Right lobe of liver (tissue), 6 donors: Measurements from ENCODE around the gene SPTB. TPM values are rescaled to one million over a fixed set of nuclear protein-coding genes. Genes with fewer than 3 reads are reported as not detected.

Experiments used
- ATAC-seq, 4 donors: fragments of 200-7000 bp; cut with Tn5 transposase; one replicate each; pipeline ENCODE4 v1.9.1; 2020; ENCODE audit warnings: mild to moderate bottlenecking in 4 of 4, moderate library complexity in 4 of 4
- DNase-seq, 3 donors: peaks; one replicate each; pipeline ENCODE4 v3.0.0-alpha.2; 2020
- H3K27ac ChIP-seq, 3 donors: fragments of 200-600 bp; one replicate each; pipeline ENCODE4 v1.8.0; 2022
- H3K27me3 ChIP-seq, 2 donors: fragments of 200-600 bp; one replicate each; pipeline ENCODE4 v1.8.0; 2022
- H3K36me3 ChIP-seq, 4 donors: fragments of 200-600 bp; sonication (generic) in 1 of 4; one replicate each; pipeline versions ENCODE4 v1.5.1 to v1.8.0; 2017 to 2022; ENCODE audit warnings: control low read depth in 1 of 4
- H3K4me1 ChIP-seq, 4 donors: fragments of 200-600 bp; sonication (generic) in 1 of 4; one replicate each; pipeline versions ENCODE4 v1.5.1 to v1.8.0; 2017 to 2022; ENCODE audit warnings: control low read depth in 1 of 4
- H3K4me3 ChIP-seq, 3 donors: fragments of 200-600 bp; one replicate each; pipeline ENCODE4 v1.8.0; 2022
- H3K9me3 ChIP-seq, 4 donors: fragments of 200-600 bp; sonication (generic) in 1 of 4; one replicate each; pipeline versions ENCODE4 v1.5.1 to v1.8.0; 2017 to 2022; ENCODE audit warnings: control low read depth in 1 of 4
- POLR2A ChIP-seq: fragments of 450-650 bp; IDR thresholded peaks from one replicate; pipeline ENCODE4 v1.6.1; 2017; ENCODE audit warnings: antibody characterized with exemption, mild to moderate bottlenecking
- WGBS: methylation state at CpG from one replicate; pipeline ENCODE4 v1.1.6; 2018; ENCODE audit warnings: low coverage, low lambda C conversion rate; ENCODE audit not compliant: insufficient coverage; ENCODE audit errors: missing lambda C conversion rate; 5-methylcytosine and 5-hydroxymethylcytosine counted together
- intact Hi-C, 2 donors: fragments of 100-400 bp; cut with DNase I; formaldehyde crosslinking; loops; one replicate each; pipeline versions ENCODE4 v1.11.2 to v1.14.1; 2022
- total RNA-seq, 6 experiments: library from RNA; depleted of rRNA in 2 of 6; stranded (reverse); fragments of >200 nt in 2 of 6; fragmentation: NEBNext Ultra II Directional in 3 of 6; extraction: Animal tissue kit (Norgen Biotek cat#: 25700) in 3 of 6; gene quantifications; one replicate each; pipeline versions ENCODE4 v1.1.0 to v1.2.4, GENCODE V29; 2016 to 2023
- TF ChIP-seq, protein P1 (sequence below), 4 donors: fragments of 200-600 bp in 3 of 4; fragments of 450-650 bp in 1 of 4; IDR thresholded peaks; one replicate each; pipeline versions ENCODE4 v1.5.1 to v1.8.0; 2016 to 2022; ENCODE audit warnings: antibody characterized with exemption in 4 of 4, mild to moderate bottlenecking in 2 of 4
- donor health status: DM: no; HTN: yes; CAD: no.
- donor health status: DM: no; HTN: no; CAD: no.
- donor health status: DM: no; HTN: no; CAD: no.
- donor health status: DM: no; HTN: yes; CAD: no.
- donor health status: DM: no; HTN: yes; CAD: no.

The SPTB gene
- total RNA-seq, 6 experiments from 2014 or later = 0.12 to 2.4 (median 0.72) TPM

DNA sequence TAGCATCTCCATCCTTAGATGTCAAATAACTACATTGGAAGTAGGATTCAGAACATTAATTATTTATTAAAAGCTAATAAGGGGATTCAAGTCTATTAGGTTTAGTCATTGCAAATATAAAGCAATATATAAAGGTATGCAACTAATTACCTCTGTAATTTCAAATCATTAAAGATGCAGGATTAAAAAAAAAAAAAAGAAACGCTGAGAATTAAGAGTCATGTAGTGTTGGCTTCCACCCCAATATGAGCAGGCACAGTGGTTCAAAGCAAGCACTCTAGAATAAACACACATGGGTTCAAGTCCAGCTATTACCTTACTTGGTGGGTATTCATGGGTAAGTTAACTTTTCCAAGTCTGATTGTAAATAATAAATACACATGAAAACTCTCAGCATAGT, 10.9 kb downstream of the SPTB start:
- intact Hi-C loops = no loop called here
- no peak for DNase-seq
- WGBS = 38% methylated on average over 1 of the region's 1 CpG
- Histone ChIP-seq H3K9me3 (no peaks in the 10 kb centered on the region), H3K36me3 (no peaks in the 10 kb centered on the region), H3K27me3 (no peaks in the 10 kb centered on the region), H3K4me3 (no peak overlapping the region), H3K4me1 (no peaks in the 10 kb centered on the region), H3K27ac (no peak overlapping the region)
- no peak for ATAC-seq
- no peak for TF ChIP-seq POLR2A
- TF ChIP-seq, protein P1, sequence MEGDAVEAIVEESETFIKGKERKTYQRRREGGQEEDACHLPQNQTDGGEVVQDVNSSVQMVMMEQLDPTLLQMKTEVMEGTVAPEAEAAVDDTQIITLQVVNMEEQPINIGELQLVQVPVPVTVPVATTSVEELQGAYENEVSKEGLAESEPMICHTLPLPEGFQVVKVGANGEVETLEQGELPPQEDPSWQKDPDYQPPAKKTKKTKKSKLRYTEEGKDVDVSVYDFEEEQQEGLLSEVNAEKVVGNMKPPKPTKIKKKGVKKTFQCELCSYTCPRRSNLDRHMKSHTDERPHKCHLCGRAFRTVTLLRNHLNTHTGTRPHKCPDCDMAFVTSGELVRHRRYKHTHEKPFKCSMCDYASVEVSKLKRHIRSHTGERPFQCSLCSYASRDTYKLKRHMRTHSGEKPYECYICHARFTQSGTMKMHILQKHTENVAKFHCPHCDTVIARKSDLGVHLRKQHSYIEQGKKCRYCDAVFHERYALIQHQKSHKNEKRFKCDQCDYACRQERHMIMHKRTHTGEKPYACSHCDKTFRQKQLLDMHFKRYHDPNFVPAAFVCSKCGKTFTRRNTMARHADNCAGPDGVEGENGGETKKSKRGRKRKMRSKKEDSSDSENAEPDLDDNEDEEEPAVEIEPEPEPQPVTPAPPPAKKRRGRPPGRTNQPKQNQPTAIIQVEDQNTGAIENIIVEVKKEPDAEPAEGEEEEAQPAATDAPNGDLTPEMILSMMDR (IDR thresholded peaks at IDR 0.05) = no peak

DNA sequence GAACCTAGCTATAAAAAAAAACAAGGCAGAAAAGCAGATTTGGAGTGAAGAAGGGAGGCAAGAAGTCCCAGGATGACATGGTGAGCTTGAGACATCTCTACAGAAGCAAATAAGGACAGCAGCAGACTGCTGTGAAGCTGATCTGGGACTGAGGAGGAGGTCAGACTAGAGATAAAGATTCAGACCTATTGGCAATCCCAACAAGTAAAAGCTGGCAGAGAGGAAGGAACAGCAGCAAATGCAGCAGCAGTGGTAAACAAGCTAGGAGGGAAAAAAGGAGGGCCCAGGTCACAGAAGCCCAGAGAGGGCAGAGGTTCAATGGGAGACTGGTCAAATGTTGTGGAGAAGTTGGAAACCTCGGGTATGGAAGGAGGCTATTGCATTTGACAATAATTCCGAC, 11.3 kb downstream of the SPTB start:
- H3K9me3 ChIP-seq = no peaks in the 10 kb centered on the region
- H3K4me1 ChIP-seq = no peaks in the 10 kb centered on the region
- intact Hi-C loops = no loop called here
- H3K27me3 ChIP-seq = no peaks in the 10 kb centered on the region
- no peak overlapping the region for H3K4me3 ChIP-seq
- DNase-seq (no peak), ATAC-seq (no peak)
- TF ChIP-seq POLR2A = no peak
- no peaks in the 10 kb centered on the region for H3K36me3 ChIP-seq
- H3K27ac ChIP-seq = no peak overlapping the region
- 78% methylated on average over 2 of the region's 2 CpGs for WGBS

DNA sequence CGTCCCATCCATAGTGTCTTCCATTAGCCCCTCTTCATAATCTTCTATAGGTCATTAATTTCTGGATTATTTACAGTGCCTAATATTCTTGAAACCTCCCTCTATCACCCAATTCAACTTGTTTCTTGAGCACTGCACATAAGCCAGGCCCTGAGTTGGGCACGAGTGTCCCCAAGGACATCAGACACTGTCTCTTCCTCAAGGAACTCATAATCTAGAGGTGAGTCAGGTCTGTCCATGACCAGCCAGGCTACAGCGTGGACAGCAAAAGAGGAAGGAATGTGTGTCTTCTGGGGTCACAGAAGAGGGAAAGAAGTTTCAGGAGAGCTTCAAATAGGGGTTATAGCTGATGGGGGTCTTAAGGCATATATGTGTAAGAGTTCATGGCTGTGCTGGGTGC, 12.5 kb downstream of the SPTB start:
- H3K4me1 ChIP-seq = no peaks in the 10 kb centered on the region
- no peaks in the 10 kb centered on the region for H3K9me3 ChIP-seq
- no peak for ATAC-seq
- intact Hi-C loops = no loop called here
- no peaks in the 10 kb centered on the region for H3K27me3 ChIP-seq
- 90% methylated on average over 3 of the region's 3 CpGs for WGBS
- TF ChIP-seq, protein P1 (IDR thresholded peaks at IDR 0.05) = no peak
- no peak for TF ChIP-seq POLR2A
- H3K4me3 ChIP-seq = no peak overlapping the region
- H3K36me3 ChIP-seq = no peaks in the 10 kb centered on the region
- no peak for DNase-seq
- H3K27ac ChIP-seq = no peak overlapping the region

DNA sequence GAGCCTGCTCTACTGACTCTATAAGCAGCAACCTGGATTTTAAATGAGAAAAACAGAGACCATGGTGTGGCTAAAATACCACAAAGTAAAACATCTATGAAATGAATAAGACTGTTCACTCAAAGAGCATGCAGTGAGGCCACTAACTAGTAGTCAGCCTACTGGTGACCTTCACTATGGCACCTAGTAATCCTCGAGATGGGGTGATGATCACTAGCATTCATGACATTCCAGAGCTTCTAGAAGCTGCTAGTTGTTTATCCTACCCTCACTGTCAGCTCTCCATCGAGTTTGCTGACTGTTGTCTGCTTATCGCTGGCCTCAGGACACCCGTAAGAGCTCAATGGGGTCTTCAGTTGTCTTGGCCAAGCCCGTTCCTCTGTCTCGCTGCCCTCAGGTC, 13.7 kb downstream of the SPTB start:
- intact Hi-C loops = no loop called here
- TF ChIP-seq, protein P1 (IDR thresholded peaks at IDR 0.05) = no peak
- no peak for TF ChIP-seq POLR2A
- H3K4me1 ChIP-seq = no peaks in the 10 kb centered on the region
- DNase-seq (no peak), ATAC-seq (no peak)
- WGBS = 81% methylated on average over 4 of the region's 6 CpGs
- H3K27ac ChIP-seq = no peak overlapping the region
- no peaks in the 10 kb centered on the region for H3K9me3 ChIP-seq
- no peaks in the 10 kb centered on the region for H3K27me3 ChIP-seq
- no peak overlapping the region for H3K4me3 ChIP-seq
- H3K36me3 ChIP-seq = no peaks in the 10 kb centered on the region

DNA sequence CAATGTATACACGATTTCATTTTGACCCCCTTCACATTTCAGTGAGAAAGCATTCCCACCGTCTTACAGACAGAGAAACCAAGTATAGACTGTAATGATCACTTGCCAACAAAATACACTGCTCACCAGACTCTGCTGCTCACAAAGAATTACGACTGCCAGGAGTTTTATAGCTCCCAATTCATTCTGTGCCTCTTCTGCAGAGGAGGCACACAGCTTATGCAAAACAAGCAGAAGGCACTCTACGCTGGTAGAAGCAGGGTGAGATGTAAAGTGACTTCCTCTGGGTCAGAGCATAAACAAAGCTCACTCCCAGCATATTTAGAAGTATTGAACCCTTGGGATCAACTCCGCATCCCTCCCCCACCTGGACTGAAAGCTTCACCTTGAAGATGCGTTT, 14.6 kb downstream of the SPTB start:
- no peak overlapping the region for H3K4me3 ChIP-seq
- 66% methylated on average over 6 of the region's 6 CpGs for WGBS

More for the DNA sequence above, 14.6 kb downstream of the SPTB start:
- intact Hi-C loops = no loop called here
- H3K9me3 ChIP-seq = no peaks in the 10 kb centered on the region
- DNase-seq (no peak), ATAC-seq (no peak)
- H3K27me3 ChIP-seq = no peaks in the 10 kb centered on the region
- no peaks in the 10 kb centered on the region for H3K4me1 ChIP-seq
- no peak overlapping the region for H3K27ac ChIP-seq
- TF ChIP-seq, protein P1 (IDR thresholded peaks at IDR 0.05) = no peak
- TF ChIP-seq POLR2A = no peak
- H3K36me3 ChIP-seq = no peaks in the 10 kb centered on the region
